ENCODE results near the gene CPA1. TPM values are rescaled to one million over a fixed set of nuclear protein-coding genes. Genes with fewer than 3 reads are reported as not detected.

The CPA1 gene
- total and polyA plus RNA-seq, 4 donors: 0.31 to 12.5 (median 0.73) TPM

- Histone ChIP-seq H3K9ac (ENCODE audit: insufficient read depth in 1 of 2, low read length in 2 of 2) (peak overlapping the region in 1 of 2 donors; percentile 50), H3K4me1 (ENCODE audit: control insufficient read depth in 5 of 5, insufficient read depth in 5 of 5, low read length in 5 of 5) (peaks cover 0 to 33% (median 12%) of the 10 kb centered on the region in 5 donors), H3K9me3 (ENCODE audit: control insufficient read depth in 4 of 4, insufficient read depth in 3 of 4, low read length in 3 of 4) (peaks cover 0 to 11% (median 3%) of the 10 kb centered on the region in 4 donors), H3K27ac (ENCODE audit: low read depth in 1 of 2, low read length in 1 of 2) (peak overlapping the region in 1 of 2 donors; percentile 83), H3K4me3 (no peak overlapping the region), H3K27me3 (ENCODE audit: control insufficient read depth in 3 of 3, insufficient read depth in 3 of 3, low read length in 2 of 3) (no peaks in the 10 kb centered on the region), H3K36me3 (ENCODE audit: control insufficient read depth in 4 of 4, insufficient read depth in 4 of 4, low read length in 4 of 4) (no peaks in the 10 kb centered on the region)
- ATAC-seq (ENCODE audit: insufficient read depth, low FRiP score) (no peak), DNase-seq (no peak)
- whole genome bisulfite sequencing, 2 donors: 72 to 73% methylated on average over 16 of the region's 16 CpGs
- no peak for TF ChIP-seq CTCF (IDR thresholded peaks at IDR 0.05; ENCODE audit: control extremely low read depth, extremely low read depth)
These were observed 23.2 kb upstream of the CPA1 start for GRCh38 chr7:130356876-130357611.

GRCh38 chr7:130358471-130358870, 21.8 kb upstream of the CPA1 start:
- H3K27ac ChIP-seq (ENCODE audit: low read depth in 1 of 2, low read length in 1 of 2): no peak overlapping the region
- H3K9ac ChIP-seq (ENCODE audit: insufficient read depth in 1 of 2, low read length in 2 of 2): no peak overlapping the region
- DNase-seq: no peak
- WGBS, 2 donors: 92 to 95% methylated on average over 4 of the region's 4 CpGs
- ATAC-seq (ENCODE audit: insufficient read depth, low FRiP score): no peak
- peaks cover 0 to 11% (median 3%) of the 10 kb centered on the region in 4 donors for H3K9me3 ChIP-seq (ENCODE audit: control insufficient read depth in 4 of 4, insufficient read depth in 3 of 4, low read length in 3 of 4)
- H3K27me3 ChIP-seq (ENCODE audit: control insufficient read depth in 3 of 3, insufficient read depth in 3 of 3, low read length in 2 of 3): no peaks in the 10 kb centered on the region
- no peaks in the 10 kb centered on the region for H3K36me3 ChIP-seq (ENCODE audit: control insufficient read depth in 4 of 4, insufficient read depth in 4 of 4, low read length in 4 of 4)
- peaks cover 0 to 18% (median 7%) of the 10 kb centered on the region in 5 donors for H3K4me1 ChIP-seq (ENCODE audit: control insufficient read depth in 5 of 5, insufficient read depth in 5 of 5, low read length in 5 of 5)
- no peak overlapping the region for H3K4me3 ChIP-seq
- no peak for TF ChIP-seq CTCF (IDR thresholded peaks at IDR 0.05; ENCODE audit: control extremely low read depth, extremely low read depth)

- WGBS, 2 donors: 94 to 96% methylated on average over 5 of the region's 5 CpGs
- H3K4me1 ChIP-seq (ENCODE audit: control insufficient read depth in 5 of 5, insufficient read depth in 5 of 5, low read length in 5 of 5): peaks cover 0 to 15% (median 7%) of the 10 kb centered on the region in 5 donors
- peaks cover 0 to 11% (median 3%) of the 10 kb centered on the region in 4 donors for H3K9me3 ChIP-seq (ENCODE audit: control insufficient read depth in 4 of 4, insufficient read depth in 3 of 4, low read length in 3 of 4)
- no peak overlapping the region for H3K27ac ChIP-seq (ENCODE audit: low read depth in 1 of 2, low read length in 1 of 2)
- H3K4me3 ChIP-seq: no peak overlapping the region
- ATAC-seq (ENCODE audit: insufficient read depth, low FRiP score) (no peak), DNase-seq (no peak)
- H3K36me3 ChIP-seq (ENCODE audit: control insufficient read depth in 4 of 4, insufficient read depth in 4 of 4, low read length in 4 of 4): no peaks in the 10 kb centered on the region
- no peak overlapping the region for H3K9ac ChIP-seq (ENCODE audit: insufficient read depth in 1 of 2, low read length in 2 of 2)
- H3K27me3 ChIP-seq (ENCODE audit: control insufficient read depth in 3 of 3, insufficient read depth in 3 of 3, low read length in 2 of 3): no peaks in the 10 kb centered on the region
- TF ChIP-seq CTCF (IDR thresholded peaks at IDR 0.05; ENCODE audit: control extremely low read depth, extremely low read depth): no peak
These were observed 20.9 kb upstream of the CPA1 start for GRCh38 chr7:130359276-130359857.
